HepG2 (cell line): ENCODE measurements around the gene KIF9.

ENCODE experiments used
- EZH2 ChIP-seq: conservative IDR thresholded peaks from 2 replicates; pipeline ENCODE4 v1.6.1; 2012; ENCODE audit warnings: mild to moderate bottlenecking, low read depth, low read length, moderate library complexity
- NFIC ChIP-seq: IDR thresholded peaks from 2 replicates; pipeline ENCODE4 v1.6.1; 2012; ENCODE audit warnings: mild to moderate bottlenecking, low read length, inconsistent platforms
- TF ChIP-seq, protein P1 (sequence below): sonication (generic); formaldehyde crosslinking; IDR thresholded peaks from 2 replicates; pipeline ENCODE4 v1.5.0; 2020; ENCODE audit warnings: mild to moderate bottlenecking, missing genetic modification reagents, moderate library complexity
- TF ChIP-seq, protein P2 (sequence below), 2 experiments: IDR thresholded peaks; 2 replicates each; pipeline ENCODE4 v1.6.1; 2011 to 2012; ENCODE audit warnings: low read length in 2 of 2, borderline replicate concordance in 1 of 2, low read depth in 1 of 2, mild to moderate bottlenecking in 1 of 2, moderate library complexity in 1 of 2
- TF ChIP-seq, protein P3 (sequence below): sonication (generic); formaldehyde crosslinking; IDR thresholded peaks from 2 replicates; pipeline ENCODE4 v1.4.0; 2020; ENCODE audit warnings: missing genetic modification reagents, borderline replicate concordance

DNA sequence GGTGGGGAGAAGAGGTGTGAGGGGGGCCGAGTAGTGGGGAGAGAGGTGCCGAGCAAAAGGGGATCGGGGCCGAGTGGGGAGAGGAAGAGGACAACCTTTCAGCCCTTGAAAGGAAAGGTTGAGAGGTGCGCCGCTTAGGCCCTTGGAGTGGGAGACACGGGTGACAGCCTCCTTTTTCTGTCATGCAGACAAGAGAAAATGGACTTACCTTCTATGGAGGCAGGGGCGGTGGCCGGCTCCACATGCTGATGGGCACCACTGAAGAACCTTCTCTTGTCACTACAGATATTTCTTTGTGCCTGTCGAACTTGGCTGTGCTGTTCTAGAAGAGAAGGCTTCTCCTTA, 566 bp upstream of the KIF9 start:
- no peak for TF ChIP-seq EZH2
- TF ChIP-seq NFIC = no peak
- TF ChIP-seq, protein P1, sequence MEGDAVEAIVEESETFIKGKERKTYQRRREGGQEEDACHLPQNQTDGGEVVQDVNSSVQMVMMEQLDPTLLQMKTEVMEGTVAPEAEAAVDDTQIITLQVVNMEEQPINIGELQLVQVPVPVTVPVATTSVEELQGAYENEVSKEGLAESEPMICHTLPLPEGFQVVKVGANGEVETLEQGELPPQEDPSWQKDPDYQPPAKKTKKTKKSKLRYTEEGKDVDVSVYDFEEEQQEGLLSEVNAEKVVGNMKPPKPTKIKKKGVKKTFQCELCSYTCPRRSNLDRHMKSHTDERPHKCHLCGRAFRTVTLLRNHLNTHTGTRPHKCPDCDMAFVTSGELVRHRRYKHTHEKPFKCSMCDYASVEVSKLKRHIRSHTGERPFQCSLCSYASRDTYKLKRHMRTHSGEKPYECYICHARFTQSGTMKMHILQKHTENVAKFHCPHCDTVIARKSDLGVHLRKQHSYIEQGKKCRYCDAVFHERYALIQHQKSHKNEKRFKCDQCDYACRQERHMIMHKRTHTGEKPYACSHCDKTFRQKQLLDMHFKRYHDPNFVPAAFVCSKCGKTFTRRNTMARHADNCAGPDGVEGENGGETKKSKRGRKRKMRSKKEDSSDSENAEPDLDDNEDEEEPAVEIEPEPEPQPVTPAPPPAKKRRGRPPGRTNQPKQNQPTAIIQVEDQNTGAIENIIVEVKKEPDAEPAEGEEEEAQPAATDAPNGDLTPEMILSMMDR = no peak
- TF ChIP-seq, protein P2, sequence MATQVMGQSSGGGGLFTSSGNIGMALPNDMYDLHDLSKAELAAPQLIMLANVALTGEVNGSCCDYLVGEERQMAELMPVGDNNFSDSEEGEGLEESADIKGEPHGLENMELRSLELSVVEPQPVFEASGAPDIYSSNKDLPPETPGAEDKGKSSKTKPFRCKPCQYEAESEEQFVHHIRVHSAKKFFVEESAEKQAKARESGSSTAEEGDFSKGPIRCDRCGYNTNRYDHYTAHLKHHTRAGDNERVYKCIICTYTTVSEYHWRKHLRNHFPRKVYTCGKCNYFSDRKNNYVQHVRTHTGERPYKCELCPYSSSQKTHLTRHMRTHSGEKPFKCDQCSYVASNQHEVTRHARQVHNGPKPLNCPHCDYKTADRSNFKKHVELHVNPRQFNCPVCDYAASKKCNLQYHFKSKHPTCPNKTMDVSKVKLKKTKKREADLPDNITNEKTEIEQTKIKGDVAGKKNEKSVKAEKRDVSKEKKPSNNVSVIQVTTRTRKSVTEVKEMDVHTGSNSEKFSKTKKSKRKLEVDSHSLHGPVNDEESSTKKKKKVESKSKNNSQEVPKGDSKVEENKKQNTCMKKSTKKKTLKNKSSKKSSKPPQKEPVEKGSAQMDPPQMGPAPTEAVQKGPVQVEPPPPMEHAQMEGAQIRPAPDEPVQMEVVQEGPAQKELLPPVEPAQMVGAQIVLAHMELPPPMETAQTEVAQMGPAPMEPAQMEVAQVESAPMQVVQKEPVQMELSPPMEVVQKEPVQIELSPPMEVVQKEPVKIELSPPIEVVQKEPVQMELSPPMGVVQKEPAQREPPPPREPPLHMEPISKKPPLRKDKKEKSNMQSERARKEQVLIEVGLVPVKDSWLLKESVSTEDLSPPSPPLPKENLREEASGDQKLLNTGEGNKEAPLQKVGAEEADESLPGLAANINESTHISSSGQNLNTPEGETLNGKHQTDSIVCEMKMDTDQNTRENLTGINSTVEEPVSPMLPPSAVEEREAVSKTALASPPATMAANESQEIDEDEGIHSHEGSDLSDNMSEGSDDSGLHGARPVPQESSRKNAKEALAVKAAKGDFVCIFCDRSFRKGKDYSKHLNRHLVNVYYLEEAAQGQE (IDR thresholded peaks at IDR 0.05; ENCODE audit: borderline replicate concordance in 1 of 2, low read depth in 1 of 2, low read length in 2 of 2) = no peak
- TF ChIP-seq, protein P3, sequence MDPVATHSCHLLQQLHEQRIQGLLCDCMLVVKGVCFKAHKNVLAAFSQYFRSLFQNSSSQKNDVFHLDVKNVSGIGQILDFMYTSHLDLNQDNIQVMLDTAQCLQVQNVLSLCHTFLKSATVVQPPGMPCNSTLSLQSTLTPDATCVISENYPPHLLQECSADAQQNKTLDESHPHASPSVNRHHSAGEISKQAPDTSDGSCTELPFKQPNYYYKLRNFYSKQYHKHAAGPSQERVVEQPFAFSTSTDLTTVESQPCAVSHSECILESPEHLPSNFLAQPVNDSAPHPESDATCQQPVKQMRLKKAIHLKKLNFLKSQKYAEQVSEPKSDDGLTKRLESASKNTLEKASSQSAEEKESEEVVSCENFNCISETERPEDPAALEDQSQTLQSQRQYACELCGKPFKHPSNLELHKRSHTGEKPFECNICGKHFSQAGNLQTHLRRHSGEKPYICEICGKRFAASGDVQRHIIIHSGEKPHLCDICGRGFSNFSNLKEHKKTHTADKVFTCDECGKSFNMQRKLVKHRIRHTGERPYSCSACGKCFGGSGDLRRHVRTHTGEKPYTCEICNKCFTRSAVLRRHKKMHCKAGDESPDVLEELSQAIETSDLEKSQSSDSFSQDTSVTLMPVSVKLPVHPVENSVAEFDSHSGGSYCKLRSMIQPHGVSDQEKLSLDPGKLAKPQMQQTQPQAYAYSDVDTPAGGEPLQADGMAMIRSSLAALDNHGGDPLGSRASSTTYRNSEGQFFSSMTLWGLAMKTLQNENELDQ (CRISPR knock-in tag) = no peak
